CD1c-positive myeloid dendritic cell (primary cell): ENCODE data around the gene WSB2.
"Not testable (repeated sequence)": the region's sequence is repeated elsewhere in the genome, so short reads cannot be mapped to it uniquely, and the experiment has no call there.

Source experiments
- DNase-seq: peaks from one replicate; pipeline ENCODE4 v3.0.0-alpha.2; 2016; ENCODE audit errors: extremely low spot score

WSB2 gene

DNA sequence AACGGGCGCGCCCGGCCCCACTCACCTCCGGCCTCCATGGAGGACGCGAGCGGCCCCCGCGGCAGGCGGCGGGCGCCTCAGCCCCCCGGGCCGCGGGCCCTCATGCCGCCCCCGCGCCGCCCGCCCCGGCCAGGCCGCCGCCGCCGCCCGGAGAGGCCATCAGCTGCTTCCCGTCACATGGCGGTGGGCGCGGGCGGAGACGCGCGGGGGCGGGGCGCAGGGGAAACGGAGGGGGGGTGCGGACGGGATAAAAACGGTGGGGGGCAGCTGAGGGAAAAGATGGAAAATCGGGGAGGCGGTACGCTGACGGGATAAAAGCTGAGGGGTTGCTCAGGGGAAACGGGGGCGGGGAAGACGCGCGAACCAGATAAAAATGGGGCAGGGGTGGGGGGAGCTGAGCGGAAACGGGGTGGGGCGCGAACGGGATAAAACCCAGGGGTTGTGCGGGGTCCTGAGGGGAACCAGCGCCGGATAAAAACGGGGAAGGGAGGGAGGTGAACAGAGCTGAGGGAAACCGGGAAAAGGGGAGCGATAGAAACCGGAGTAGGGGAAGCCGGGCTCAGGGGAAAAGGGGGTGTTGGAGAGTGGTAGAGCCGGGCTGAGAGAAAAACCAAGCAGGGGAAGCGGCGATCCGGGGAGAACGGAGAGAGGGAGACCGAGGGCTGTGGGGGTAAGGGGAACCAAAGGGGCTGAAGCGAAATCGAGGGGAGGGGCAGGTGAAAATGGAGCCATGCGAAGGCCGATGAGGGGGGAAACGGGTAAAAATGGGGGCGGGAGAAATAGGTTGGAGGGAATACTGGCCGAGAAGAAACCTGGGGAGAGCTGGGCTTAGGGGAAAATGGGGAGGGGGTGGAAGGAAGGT is at the start of gene WSB2:
Gene WSB2 (minus strand): TSS at position 169 of the 862 bp plus-strand sequence. CDS start 131 bp downstream, at position 38.
- DNase-seq, result peak; percentile 78

GRCh38 chr12:118109088-118109487 is 48.1 kb upstream of the WSB2 start:
- no peak for DNase-seq

DNA sequence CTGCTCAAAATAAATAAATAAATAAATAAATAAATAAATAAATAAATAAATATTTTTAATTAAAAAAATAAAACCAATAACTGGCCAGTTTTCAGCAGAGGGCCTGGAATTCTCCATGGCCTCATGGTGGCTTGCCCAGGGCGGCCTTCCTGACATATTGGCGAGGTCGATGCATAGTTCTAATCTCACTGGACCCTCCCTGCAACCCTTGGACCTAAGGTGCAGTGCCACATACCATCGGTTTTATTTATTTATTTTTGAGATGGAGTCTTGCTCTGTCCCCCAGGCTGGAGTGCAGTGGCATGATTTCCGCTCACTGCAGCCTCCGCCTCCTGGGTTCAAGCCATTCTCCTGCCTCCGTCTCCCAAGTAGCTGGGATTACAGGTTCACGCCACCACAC is 46.7 kb upstream of the WSB2 start:
- no peak for DNase-seq

DNA sequence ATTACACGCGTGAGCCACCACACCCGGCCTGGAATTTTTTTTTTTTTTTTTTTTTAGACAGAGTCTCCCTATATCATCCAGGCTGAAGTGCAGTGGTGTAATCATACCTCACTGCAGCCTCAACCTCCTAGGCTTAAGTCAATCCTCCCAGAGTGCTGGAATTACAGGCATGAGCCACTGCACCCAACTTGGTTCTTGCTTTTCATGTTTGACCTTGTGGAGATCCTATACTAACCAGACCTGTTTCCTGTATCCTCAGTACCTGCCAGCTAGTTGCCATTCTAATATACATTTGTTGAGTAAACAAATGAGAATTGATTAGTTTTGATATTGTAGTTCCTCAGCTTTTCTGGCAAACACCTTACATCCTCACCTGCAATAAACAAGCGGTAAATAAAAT is 46.0 kb upstream of the WSB2 start:
- DNase-seq, result no peak

DNA sequence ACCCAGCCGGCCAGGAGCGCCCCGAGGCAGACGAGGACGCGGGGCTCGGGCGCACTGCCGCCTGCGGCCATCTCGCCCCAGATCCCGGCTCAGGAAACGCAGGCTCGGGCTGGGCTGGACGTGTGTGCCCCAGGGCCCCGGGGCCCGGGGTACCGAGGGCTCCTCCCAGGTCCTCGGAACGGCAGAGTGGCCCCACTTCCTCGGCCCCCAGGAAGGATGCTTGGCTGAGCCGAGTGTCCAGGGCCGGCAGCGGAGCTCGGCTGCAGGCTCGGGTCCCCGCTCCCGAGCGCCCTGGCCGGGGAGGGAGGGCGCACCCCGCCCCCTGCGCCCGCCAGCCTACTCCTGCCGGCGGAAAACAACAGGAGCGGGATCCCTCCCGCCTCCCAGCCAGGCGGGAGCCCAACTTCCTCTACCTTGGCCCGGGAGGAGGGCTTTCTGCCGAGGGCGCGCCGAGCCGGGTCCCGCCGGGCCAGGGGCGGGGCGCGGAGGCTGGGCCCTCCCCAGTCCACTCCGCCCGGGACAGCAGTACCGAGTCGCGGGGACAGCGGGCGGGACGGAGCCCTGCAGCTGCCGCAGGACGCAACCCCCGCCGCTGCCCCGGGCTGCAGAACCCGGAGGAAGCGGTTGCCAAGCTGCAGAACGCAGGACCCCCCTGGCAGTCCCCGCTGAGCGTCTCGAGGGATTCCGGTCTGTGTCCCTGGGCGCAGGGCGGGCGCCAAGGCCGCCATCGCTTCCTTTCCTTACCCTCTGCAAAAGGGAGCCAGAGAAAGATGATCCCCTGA is 42.8 kb upstream of the WSB2 start, which contains the start of gene VSIG10:
Gene VSIG10 (minus strand): TSS at position 411 of the 782 bp plus-strand sequence. CDS start 340 bp downstream, at position 71.
- peak; percentile 75 for DNase-seq

- DNase-seq, result no peak
These were observed 42.2 kb upstream of the WSB2 start for GRCh38 chr12:118103201-118103600.

DNA sequence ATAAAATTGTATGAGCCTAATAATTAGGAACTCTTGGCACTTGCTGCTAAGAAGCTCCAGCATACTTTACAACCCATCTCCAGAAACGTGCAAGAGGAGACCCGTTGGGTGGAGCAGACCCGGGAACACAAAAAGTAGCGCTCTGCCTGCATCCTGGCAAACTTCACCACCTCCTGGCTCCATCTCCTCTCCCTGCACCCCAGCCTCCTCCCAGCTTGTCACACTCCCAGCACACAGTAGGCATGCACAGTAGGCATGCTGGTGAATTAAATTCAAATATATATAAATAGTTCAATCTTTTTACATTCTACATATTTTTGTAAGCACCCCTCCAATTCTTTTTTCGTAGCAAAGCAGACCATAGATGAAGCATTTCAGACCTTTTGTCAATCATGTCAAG is 41.6 kb upstream of the WSB2 start:
- DNase-seq, result no peak

DNA sequence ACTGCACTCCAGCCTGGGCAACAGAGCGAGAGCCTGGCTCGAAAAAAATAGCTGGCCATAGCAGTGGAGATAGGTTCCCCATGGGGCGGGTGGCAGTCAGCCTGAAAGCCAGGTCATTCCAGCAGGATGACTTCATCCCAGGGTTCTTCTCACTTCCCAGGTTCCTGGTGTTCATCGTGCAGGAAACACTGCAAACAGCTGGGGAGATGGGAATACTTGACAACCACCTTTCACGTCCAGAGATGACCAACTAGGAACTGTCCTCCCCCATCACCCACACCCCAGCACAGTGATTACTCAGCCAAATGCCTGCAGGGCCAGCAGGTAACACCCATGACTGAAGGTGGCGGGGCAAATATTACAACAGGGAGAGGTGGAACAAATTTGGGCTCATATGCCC is 41.1 kb upstream of the WSB2 start:
- no peak for DNase-seq

GRCh38 chr12:118101051-118101450 is 40.1 kb upstream of the WSB2 start:
- DNase-seq, result no peak

DNA sequence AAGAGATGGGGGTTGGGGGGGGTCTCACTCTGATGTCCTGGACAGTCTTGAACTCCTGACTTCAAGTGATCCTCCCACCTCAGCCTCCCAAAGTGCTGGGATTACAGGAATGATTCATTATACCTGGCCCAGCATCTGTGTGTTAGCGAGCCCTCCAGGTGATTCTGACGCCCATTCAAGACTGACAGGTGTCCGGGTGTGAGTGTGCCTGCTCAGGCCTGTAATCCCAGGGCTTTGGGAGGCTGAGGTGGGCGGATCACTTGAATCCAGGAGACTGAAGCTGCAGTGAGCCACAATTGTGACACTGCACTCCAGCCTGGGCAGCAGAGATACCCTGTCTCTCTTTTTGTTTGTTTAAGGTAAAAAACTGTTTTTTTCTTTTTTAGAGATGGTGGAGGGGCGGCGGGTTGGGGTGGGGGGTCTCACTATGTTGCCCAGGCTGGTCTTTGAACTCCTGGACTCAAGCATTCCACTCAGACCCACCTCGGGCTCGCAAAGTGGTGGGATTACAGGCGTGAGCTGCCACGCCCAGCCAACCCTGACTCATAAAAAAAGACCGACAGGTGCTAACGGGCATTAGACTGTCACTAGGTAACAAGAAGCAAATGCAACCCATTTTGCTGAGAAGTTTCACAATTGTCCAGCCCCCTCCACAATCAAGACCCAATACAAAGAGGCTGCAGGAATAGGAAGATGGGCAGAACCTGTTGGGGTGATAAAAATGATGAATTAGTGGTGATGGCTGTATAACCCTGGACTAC is 38.1 kb upstream of the WSB2 start:
- DNase-seq, result no peak

DNA sequence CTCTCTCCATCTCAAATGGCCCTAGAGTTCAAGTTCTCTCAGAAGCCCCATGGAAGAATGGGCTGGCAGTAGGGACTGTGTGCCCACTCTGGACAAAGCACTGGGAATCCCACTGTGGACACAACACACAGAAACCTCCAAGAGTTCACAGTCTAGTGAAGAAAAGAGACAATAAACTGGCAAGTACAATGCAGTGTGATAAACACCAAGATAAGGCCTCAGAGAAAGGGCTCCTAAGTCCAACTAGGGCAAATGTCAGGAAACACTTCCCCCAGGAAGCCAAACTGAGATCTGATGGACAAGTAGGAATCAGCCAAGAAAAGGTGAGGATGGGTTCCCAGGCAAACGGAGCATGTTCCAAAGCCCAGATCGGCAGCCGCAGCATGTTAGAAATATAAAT is 37.4 kb upstream of the WSB2 start:
- no peak for DNase-seq

GRCh38 chr12:118094039-118094438 is 33.1 kb upstream of the WSB2 start:
- no peak for DNase-seq

- DNase-seq, result no peak
These were observed 28.8 kb upstream of the WSB2 start for GRCh38 chr12:118089782-118090181.

GRCh38 chr12:118082161-118082560 is 21.2 kb upstream of the WSB2 start:
- DNase-seq, result no peak

GRCh38 chr12:118081521-118081920 is 20.5 kb upstream of the WSB2 start:
- DNase-seq, result not testable (repeated sequence)

GRCh38 chr12:118073768-118074167 is 12.8 kb upstream of the WSB2 start:
- DNase-seq, result no peak

DNA sequence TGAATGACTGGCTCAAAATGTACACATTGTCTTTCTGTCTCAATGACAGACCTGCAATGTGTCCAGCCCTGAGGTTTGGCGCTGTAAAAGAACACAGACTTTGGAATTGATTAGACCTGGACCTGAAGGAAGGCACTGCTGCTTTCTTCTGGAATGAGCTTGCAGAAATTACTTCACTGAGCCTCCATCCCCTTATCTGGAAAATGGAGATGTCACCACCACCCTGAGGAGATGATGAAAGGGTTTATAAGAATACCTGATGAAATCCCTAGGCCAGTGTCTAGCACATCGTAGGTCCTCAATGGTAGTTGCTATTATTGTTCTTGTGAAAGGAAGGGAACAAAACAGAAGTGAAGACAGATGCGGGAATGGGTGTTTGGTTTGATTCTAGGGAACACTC is 9.7 kb upstream of the WSB2 start:
- no peak for DNase-seq

DNA sequence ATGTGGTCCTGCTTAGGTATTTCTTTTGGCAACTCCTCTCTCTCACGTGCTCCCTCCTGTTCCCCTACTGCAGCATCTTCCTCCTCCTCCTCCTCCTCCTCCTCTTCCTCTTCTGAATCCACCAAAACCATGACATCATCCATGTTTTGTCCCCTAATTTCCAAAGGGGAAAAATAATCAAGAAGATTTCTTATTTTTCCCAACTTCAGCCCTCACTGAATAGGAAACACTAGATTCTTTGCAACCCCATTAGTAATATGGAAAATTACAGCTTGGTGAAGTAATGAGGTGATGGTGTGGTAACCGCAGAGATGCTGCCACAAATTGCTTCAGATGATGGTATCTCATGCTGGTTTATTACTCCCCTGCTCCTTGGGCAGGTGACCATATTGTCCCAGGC is 7.5 kb upstream of the WSB2 start:
- no peak for DNase-seq

DNA sequence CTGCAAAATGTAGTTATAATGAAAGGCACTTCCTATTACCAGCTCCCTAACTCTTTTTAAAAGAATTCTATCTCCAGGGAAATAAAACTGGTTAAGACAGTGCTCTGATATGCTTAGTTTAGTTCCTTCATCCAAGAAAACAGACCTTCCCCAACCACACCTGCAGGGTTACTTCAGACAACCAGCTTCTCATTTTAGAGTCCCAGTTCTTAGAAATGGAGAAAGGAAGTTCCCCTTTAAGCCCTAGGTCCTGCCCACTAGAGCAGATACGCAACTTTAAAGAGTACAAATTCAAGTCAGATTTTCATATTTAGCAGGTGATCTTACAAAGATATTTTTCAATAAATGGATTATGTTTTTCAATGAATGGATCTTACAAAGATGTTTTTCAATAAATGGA is 4.4 kb upstream of the WSB2 start:
- peak; percentile 65 for DNase-seq

- peak; percentile 76 for DNase-seq
These were observed 3.6 kb upstream of the WSB2 start for GRCh38 chr12:118064608-118065007.

- DNase-seq, result peak; percentile 42
These were observed 2.8 kb upstream of the WSB2 start for GRCh38 chr12:118063576-118064391.
